ENCODE data around the gene ADARB2. TPM values are rescaled to one million over a fixed set of nuclear protein-coding genes. Genes with fewer than 3 reads are reported as not detected.

Gene ADARB2
- total and polyA plus RNA-seq, 3 donors from 2014 or later = 8.5 to 13.0 (median 10.4) TPM

- Histone ChIP-seq H3K4me1 (no peaks in the 10 kb centered on the region), H3K27ac (no peak overlapping the region), H3K27me3 (no peaks in the 10 kb centered on the region), H3K36me3 (ENCODE audit: low read depth, missing control alignments) (no peaks in the 10 kb centered on the region), H3K9me3 (no peaks in the 10 kb centered on the region), H3K4me3 (no peak overlapping the region)
- no peak for DNase-seq
- intact Hi-C loops (cut with DNase I; ENCODE audit: low total_unique reads) = no loop called here
- WGBS, 2 donors = 89 to 91% methylated on average over 6 of the region's 6 CpGs
- TF ChIP-seq POLR2A (IDR thresholded peaks at IDR 0.05) = no peak
- no peak for TF ChIP-seq CTCF (IDR thresholded peaks at IDR 0.05)
Observed at GRCh38 chr10:1595242-1595600, 142.1 kb downstream of the ADARB2 start.

- no peaks in the 10 kb centered on the region for H3K9me3 ChIP-seq
- no peak for TF ChIP-seq POLR2A (IDR thresholded peaks at IDR 0.05)
- TF ChIP-seq CTCF (IDR thresholded peaks at IDR 0.05) = no peak
- H3K27ac ChIP-seq = no peak overlapping the region
- H3K4me1 ChIP-seq = no peaks in the 10 kb centered on the region
- WGBS, 2 donors = 73 to 84% methylated on average over 14 to 20 of the region's 20 CpGs
- H3K4me3 ChIP-seq = no peak overlapping the region
- intact Hi-C loops (cut with DNase I; ENCODE audit: low total_unique reads) = no loop called here
- H3K36me3 ChIP-seq (ENCODE audit: low read depth, missing control alignments) = no peaks in the 10 kb centered on the region
- DNase-seq = no peak
- H3K27me3 ChIP-seq = no peaks in the 10 kb centered on the region
Observed at GRCh38 chr10:1594372-1595241, 142.7 kb downstream of the ADARB2 start.

- DNase-seq = no peak
- intact Hi-C loops (cut with DNase I; ENCODE audit: low total_unique reads) = no loop called here
- TF ChIP-seq CTCF (IDR thresholded peaks at IDR 0.05) = no peak
- TF ChIP-seq POLR2A (IDR thresholded peaks at IDR 0.05) = no peak
- no peak overlapping the region for H3K27ac ChIP-seq
- H3K4me1 ChIP-seq = no peaks in the 10 kb centered on the region
- no peaks in the 10 kb centered on the region for H3K36me3 ChIP-seq (ENCODE audit: low read depth, missing control alignments)
- H3K9me3 ChIP-seq = no peaks in the 10 kb centered on the region
- no peak overlapping the region for H3K4me3 ChIP-seq
- WGBS, 2 donors = 37 to 63% methylated on average over 8 of the region's 8 CpGs
- no peaks in the 10 kb centered on the region for H3K27me3 ChIP-seq
Observed at GRCh38 chr10:1591742-1592141, 145.6 kb downstream of the ADARB2 start.

GRCh38 chr10:1591045-1591444 is 146.3 kb downstream of the ADARB2 start:
- H3K27ac ChIP-seq = no peak overlapping the region
- 81 to 88% methylated on average over 12 of the region's 12 CpGs for WGBS, 2 donors
- no peaks in the 10 kb centered on the region for H3K9me3 ChIP-seq
- H3K4me1 ChIP-seq = no peaks in the 10 kb centered on the region
- no peak overlapping the region for H3K4me3 ChIP-seq
- TF ChIP-seq POLR2A (IDR thresholded peaks at IDR 0.05) (no peak), CTCF (IDR thresholded peaks at IDR 0.05) (no peak)
- no peaks in the 10 kb centered on the region for H3K36me3 ChIP-seq (ENCODE audit: low read depth, missing control alignments)
- DNase-seq = no peak
- H3K27me3 ChIP-seq = no peaks in the 10 kb centered on the region
- intact Hi-C loops (cut with DNase I; ENCODE audit: low total_unique reads) = no loop called here

GRCh38 chr10:1589257-1589656 is 148.1 kb downstream of the ADARB2 start:
- H3K9me3 ChIP-seq = no peaks in the 10 kb centered on the region
- no peaks in the 10 kb centered on the region for H3K27me3 ChIP-seq
- WGBS, 2 donors = 79 to 95% methylated on average over 7 to 17 of the region's 17 CpGs
- intact Hi-C loops (cut with DNase I; ENCODE audit: low total_unique reads) = no loop called here
- DNase-seq = no peak
- TF ChIP-seq CTCF (IDR thresholded peaks at IDR 0.05) (no peak), POLR2A (IDR thresholded peaks at IDR 0.05) (no peak)
- H3K27ac ChIP-seq = no peak overlapping the region
- H3K4me3 ChIP-seq = no peak overlapping the region
- H3K36me3 ChIP-seq (ENCODE audit: low read depth, missing control alignments) = no peaks in the 10 kb centered on the region
- no peaks in the 10 kb centered on the region for H3K4me1 ChIP-seq

Measured in testis (tissue), 3 donors.